NB4 (cell line): ENCODE results near the gene CMSS1.

Experiments used
- DNase-seq: peaks from one replicate; pipeline ENCODE4 v3.0.0; 2010; ENCODE audit warnings: low read depth
- H3K4me3 ChIP-seq: one replicate; pipeline ENCODE4 v1.5.1; 2011; ENCODE audit warnings: mild to moderate bottlenecking, low read depth, low read length, moderate library complexity
- CTCF ChIP-seq: IDR thresholded peaks from one replicate; pipeline ENCODE4 v1.5.1; 2012; ENCODE audit warnings: low read depth, low read length
- MAX ChIP-seq: IDR thresholded peaks from 2 replicates; pipeline ENCODE4 v1.6.1; 2011; ENCODE audit warnings: low read depth, low read length
- MYC ChIP-seq: IDR thresholded peaks from 2 replicates; pipeline ENCODE4 v1.6.1; 2011; ENCODE audit warnings: low read depth, low read length
- POLR2A ChIP-seq: IDR thresholded peaks from 2 replicates; pipeline ENCODE4 v1.6.1; 2011; ENCODE audit warnings: mild to moderate bottlenecking; ENCODE audit not compliant: insufficient read length; ENCODE audit errors: extremely low read depth

Gene CMSS1

GRCh38 chr3:100163787-100164186 is 346.1 kb downstream of the CMSS1 start:
- TF ChIP-seq MAX, result no peak
- no peak for TF ChIP-seq POLR2A
- no peak for TF ChIP-seq CTCF
- no peak for TF ChIP-seq MYC
- no peak for DNase-seq

GRCh38 chr3:100164743-100165142 is 347.1 kb downstream of the CMSS1 start:
- no peak overlapping the region for H3K4me3 ChIP-seq
- TF ChIP-seq MYC, result no peak
- no peak for TF ChIP-seq CTCF
- TF ChIP-seq POLR2A, result no peak
- no peak for DNase-seq

More at GRCh38 chr3:100163787-100164186, 346.1 kb downstream of the CMSS1 start:
- H3K4me3 ChIP-seq, result no peak overlapping the region

GRCh38 chr3:100165926-100166550 is 348.4 kb downstream of the CMSS1 start:
- no peak for DNase-seq
- TF ChIP-seq MYC (no peak), POLR2A (no peak), MAX (no peak), CTCF (no peak)
- H3K4me3 ChIP-seq, result no peak overlapping the region

- DNase-seq, result no peak
- H3K4me3 ChIP-seq, result no peak overlapping the region
- no peak for TF ChIP-seq MYC
- no peak for TF ChIP-seq CTCF
- TF ChIP-seq POLR2A, result no peak
- no peak for TF ChIP-seq MAX
Measured at GRCh38 chr3:100169201-100169920, 351.7 kb downstream of the CMSS1 start.

- no peak for DNase-seq
- TF ChIP-seq MYC (no peak), CTCF (no peak)
- H3K4me3 ChIP-seq, result no peak overlapping the region
Measured at GRCh38 chr3:100170486-100170885, 352.8 kb downstream of the CMSS1 start.
